Erythroblast (primary cell): ENCODE measurements around the gene HSD11B2.

Source experiments
- GATA1 ChIP-seq: IDR thresholded peaks from 2 replicates; pipeline ENCODE4 v1.6.1; 2011; ENCODE audit warnings: low read depth, mild to moderate bottlenecking, control low read depth, low read length, moderate library complexity
- POLR2A ChIP-seq: IDR thresholded peaks from 2 replicates; pipeline ENCODE4 v1.6.1; 2011; ENCODE audit warnings: mild to moderate bottlenecking, low read length

DNA sequence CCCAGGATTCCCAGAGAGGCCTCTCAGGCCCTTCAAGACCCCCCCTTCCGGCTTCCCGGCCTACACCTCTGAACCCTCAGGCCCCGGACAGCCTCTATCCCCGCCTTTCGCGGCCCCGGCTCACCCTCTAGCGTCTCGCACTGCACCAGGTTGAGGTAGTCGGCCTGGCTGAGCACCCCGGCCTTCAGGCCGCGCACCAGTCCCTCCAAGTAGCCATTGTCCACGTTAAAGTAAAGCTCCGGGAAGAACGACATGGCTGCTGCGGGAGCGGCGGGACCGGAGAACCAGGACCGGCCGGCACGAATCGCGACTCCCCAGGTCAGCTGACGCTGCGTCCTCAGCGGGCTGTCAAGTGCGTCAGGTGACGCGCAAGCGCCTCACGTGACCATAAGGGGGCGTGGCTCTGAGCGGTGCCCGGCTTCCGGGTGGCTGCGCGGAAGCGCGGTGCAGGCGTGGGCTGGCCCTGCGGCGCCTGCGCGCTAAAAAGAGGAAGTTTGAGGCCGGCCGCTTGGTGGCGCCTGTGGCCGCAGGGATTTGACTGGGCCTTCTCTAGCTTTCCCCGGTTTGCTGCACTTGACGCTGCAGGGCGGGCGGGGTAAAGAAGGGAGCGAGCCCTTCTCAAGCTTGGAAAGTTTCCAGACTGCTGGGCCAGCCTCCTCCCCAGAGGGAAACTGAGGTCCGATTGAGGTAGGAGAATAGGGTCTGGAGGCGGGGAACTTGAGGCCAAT is 50.1 kb downstream of the HSD11B2 start, which contains the start of gene ATP6V0D1:
- TF ChIP-seq POLR2A (peak; percentile 96), GATA1 (no peak)
